ENCODE data around the gene PEX14. TPM values are rescaled to one million over a fixed set of nuclear protein-coding genes. Genes with fewer than 3 reads are reported as not detected.

Gene PEX14
- total and polyA plus RNA-seq, 9 of the 15 experiments (the other 6 are each of a cell fraction or from before 2014, with no cell fraction given), result 2.6 to 45.7 (median 22.7) TPM

DNA sequence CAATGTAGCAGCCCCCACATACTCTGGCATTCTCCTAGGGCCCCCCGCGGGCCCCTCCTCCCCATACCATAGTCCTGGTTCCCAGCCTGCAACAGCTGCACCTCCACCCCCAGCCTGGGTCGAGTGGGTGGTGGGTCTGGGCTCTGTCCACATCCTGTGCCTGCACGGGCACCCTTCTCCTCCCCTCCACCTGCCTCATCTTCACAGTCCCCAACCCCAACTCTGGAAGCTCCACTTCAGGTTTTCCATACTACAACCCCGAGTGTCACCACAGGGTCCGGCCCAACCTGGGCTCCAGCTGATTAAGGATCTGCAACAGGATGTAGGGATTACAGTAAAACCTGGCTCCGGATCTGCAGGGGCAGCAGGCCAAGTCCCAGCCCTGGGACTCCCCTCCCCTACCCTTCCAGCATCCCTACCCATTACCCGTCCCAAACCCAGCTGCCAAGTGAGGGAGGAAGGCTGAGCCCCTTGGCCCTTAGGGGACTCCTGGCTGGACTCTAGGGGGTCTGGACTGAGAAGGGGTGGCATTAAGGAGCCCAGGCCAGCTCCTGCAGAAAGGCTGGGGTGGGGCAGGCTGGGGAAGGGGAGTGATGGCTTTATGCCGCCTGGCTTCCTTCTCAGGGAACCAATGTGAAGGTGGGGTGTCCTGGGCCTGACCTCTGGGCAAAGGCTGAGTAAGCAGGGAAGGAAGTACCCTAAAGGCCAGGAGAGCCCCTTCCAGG lies 204.9 kb downstream of the PEX14 start (continued):
- TF ChIP-seq, protein P1, sequence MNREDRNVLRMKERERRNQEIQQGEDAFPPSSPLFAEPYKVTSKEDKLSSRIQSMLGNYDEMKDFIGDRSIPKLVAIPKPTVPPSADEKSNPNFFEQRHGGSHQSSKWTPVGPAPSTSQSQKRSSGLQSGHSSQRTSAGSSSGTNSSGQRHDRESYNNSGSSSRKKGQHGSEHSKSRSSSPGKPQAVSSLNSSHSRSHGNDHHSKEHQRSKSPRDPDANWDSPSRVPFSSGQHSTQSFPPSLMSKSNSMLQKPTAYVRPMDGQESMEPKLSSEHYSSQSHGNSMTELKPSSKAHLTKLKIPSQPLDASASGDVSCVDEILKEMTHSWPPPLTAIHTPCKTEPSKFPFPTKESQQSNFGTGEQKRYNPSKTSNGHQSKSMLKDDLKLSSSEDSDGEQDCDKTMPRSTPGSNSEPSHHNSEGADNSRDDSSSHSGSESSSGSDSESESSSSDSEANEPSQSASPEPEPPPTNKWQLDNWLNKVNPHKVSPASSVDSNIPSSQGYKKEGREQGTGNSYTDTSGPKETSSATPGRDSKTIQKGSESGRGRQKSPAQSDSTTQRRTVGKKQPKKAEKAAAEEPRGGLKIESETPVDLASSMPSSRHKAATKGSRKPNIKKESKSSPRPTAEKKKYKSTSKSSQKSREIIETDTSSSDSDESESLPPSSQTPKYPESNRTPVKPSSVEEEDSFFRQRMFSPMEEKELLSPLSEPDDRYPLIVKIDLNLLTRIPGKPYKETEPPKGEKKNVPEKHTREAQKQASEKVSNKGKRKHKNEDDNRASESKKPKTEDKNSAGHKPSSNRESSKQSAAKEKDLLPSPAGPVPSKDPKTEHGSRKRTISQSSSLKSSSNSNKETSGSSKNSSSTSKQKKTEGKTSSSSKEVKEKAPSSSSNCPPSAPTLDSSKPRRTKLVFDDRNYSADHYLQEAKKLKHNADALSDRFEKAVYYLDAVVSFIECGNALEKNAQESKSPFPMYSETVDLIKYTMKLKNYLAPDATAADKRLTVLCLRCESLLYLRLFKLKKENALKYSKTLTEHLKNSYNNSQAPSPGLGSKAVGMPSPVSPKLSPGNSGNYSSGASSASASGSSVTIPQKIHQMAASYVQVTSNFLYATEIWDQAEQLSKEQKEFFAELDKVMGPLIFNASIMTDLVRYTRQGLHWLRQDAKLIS (CRISPR knock-in tag; IDR thresholded peaks at IDR 0.05), result no peak
- TF ChIP-seq KLF6 (CRISPR knock-in tag; IDR thresholded peaks at IDR 0.05; ENCODE audit: borderline replicate concordance) (no peak), HDAC2 (IDR thresholded peaks at IDR 0.05) (no peak), NONO (IDR thresholded peaks at IDR 0.05; ENCODE audit: low read depth in 2 of 2, low read length in 1 of 2) (no peak), ZNF76 (CRISPR knock-in tag; IDR thresholded peaks at IDR 0.05; ENCODE audit: borderline replicate concordance) (no peak), TARDBP (IDR thresholded peaks at IDR 0.05) (peak; percentile 42; the same call in 1 of the 2 replicates), HNRNPK (IDR thresholded peaks at IDR 0.05; ENCODE audit: low read depth, low read length, poor library complexity, severe bottlenecking) (no peak), PCBP2 (IDR thresholded peaks at IDR 0.05; ENCODE audit: low read depth, low read length, poor library complexity, severe bottlenecking) (no peak), EGR1 (conservative IDR thresholded peaks at IDR 0.05) (no peak), SIRT6 (IDR thresholded peaks at IDR 0.05; ENCODE audit: low read depth, low read length) (no peak), YBX1 (IDR thresholded peaks at IDR 0.05) (no peak), ZNF717 (CRISPR knock-in tag; IDR thresholded peaks at IDR 0.05) (no peak), TOE1 (IDR thresholded peaks at IDR 0.05; ENCODE audit: borderline replicate concordance) (peak; percentile 95), TOE1 (CRISPR knock-in tag; IDR thresholded peaks at IDR 0.05; ENCODE audit: borderline replicate concordance, low read depth) (no peak), CBFB (CRISPR knock-in tag; IDR thresholded peaks at IDR 0.05) (0 out of 2 replicates have a peak, but pooled peaks have one; percentile 27), CHCHD3 (CRISPR knock-in tag; IDR thresholded peaks at IDR 0.05) (no peak), MYBL2 (IDR thresholded peaks at IDR 0.05; ENCODE audit: low read depth) (no peak), MYBL2 (CRISPR knock-in tag; IDR thresholded peaks at IDR 0.05; ENCODE audit: borderline replicate concordance) (no peak), CBX2 (IDR thresholded peaks at IDR 0.05; ENCODE audit: insufficient read depth, low read length, poor library complexity, severe bottlenecking) (no peak)
- TF ChIP-seq, protein P2, sequence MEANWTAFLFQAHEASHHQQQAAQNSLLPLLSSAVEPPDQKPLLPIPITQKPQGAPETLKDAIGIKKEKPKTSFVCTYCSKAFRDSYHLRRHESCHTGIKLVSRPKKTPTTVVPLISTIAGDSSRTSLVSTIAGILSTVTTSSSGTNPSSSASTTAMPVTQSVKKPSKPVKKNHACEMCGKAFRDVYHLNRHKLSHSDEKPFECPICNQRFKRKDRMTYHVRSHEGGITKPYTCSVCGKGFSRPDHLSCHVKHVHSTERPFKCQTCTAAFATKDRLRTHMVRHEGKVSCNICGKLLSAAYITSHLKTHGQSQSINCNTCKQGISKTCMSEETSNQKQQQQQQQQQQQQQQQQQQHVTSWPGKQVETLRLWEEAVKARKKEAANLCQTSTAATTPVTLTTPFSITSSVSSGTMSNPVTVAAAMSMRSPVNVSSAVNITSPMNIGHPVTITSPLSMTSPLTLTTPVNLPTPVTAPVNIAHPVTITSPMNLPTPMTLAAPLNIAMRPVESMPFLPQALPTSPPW (CRISPR knock-in tag; IDR thresholded peaks at IDR 0.05), result peak; percentile 55
- TF ChIP-seq, protein P3, sequence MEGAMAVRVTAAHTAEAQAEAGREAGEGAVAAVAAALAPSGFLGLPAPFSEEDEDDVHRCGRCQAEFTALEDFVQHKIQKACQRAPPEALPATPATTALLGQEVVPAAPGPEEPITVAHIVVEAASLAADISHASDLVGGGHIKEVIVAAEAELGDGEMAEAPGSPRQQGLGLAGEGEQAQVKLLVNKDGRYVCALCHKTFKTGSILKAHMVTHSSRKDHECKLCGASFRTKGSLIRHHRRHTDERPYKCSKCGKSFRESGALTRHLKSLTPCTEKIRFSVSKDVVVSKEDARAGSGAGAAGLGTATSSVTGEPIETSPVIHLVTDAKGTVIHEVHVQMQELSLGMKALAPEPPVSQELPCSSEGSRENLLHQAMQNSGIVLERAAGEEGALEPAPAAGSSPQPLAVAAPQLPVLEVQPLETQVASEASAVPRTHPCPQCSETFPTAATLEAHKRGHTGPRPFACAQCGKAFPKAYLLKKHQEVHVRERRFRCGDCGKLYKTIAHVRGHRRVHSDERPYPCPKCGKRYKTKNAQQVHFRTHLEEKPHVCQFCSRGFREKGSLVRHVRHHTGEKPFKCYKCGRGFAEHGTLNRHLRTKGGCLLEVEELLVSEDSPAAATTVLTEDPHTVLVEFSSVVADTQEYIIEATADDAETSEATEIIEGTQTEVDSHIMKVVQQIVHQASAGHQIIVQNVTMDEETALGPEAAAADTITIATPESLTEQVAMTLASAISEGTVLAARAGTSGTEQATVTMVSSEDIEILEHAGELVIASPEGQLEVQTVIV (CRISPR knock-in tag; IDR thresholded peaks at IDR 0.05; ENCODE audit: borderline replicate concordance), result no peak
